GM12891 (cell line): ENCODE measurements around the gene PCBP3.

Experiments used
- DNase-seq: peaks from one replicate; pipeline ENCODE4 v3.0.0; 2011; ENCODE audit warnings: low spot score; ENCODE audit not compliant: insufficient read length
- FAIRE-seq: peaks from 2 replicates; lab custom pipeline; 2011; peaks lifted over from hg19 to GRCh38; lab: Jason Lieb, UNC
- PAX5 ChIP-seq: IDR thresholded peaks from 2 replicates; pipeline ENCODE4 v1.6.1; 2011; ENCODE audit warnings: low read length, moderate library complexity, mild to moderate bottlenecking; ENCODE audit not compliant: insufficient read depth, severe bottlenecking
- POLR2A ChIP-seq: IDR thresholded peaks from 2 replicates; pipeline ENCODE4 v1.6.1; 2011; ENCODE audit warnings: low read depth, low read length, control low read depth
- POLR2AphosphoS5 ChIP-seq: IDR thresholded peaks from 2 replicates; pipeline ENCODE4 v1.6.1; 2011; ENCODE audit warnings: low read depth, low read length, control low read depth
- POU2F2 ChIP-seq: IDR thresholded peaks from 2 replicates; pipeline ENCODE4 v1.6.1; 2011; ENCODE audit warnings: low read depth, mild to moderate bottlenecking, control low read depth, low read length, moderate library complexity
- SPI1 ChIP-seq: IDR thresholded peaks from 2 replicates; pipeline ENCODE4 v1.6.1; 2011; ENCODE audit warnings: low read depth, low read length, control low read depth
- TAF1 ChIP-seq: IDR thresholded peaks from 2 replicates; pipeline ENCODE4 v1.6.1; 2011; ENCODE audit warnings: low read depth, low read length, control low read depth

The PCBP3 gene

GRCh38 chr21:45937721-45938452 is 294.4 kb downstream of the PCBP3 start:
- FAIRE-seq: no peak
- no peak for TF ChIP-seq PAX5
- no peak for DNase-seq

- DNase-seq: no peak
Measured at GRCh38 chr21:45938453-45938755, 294.9 kb downstream of the PCBP3 start.

GRCh38 chr21:45938811-45939520 is 295.4 kb downstream of the PCBP3 start:
- DNase-seq (no peak), FAIRE-seq (no peak)
- no peak for TF ChIP-seq TAF1
- no peak for TF ChIP-seq SPI1
- TF ChIP-seq POLR2AphosphoS5: no peak
- TF ChIP-seq PAX5: no peak
- no peak for TF ChIP-seq POU2F2
- no peak for TF ChIP-seq POLR2A

More at GRCh38 chr21:45938453-45938755, 294.9 kb downstream of the PCBP3 start:
- FAIRE-seq: no peak
- TF ChIP-seq POLR2AphosphoS5: no peak
- TF ChIP-seq POU2F2: no peak
- TF ChIP-seq SPI1: no peak
- TF ChIP-seq POLR2A: no peak
- TF ChIP-seq PAX5: no peak
- no peak for TF ChIP-seq TAF1

DNA sequence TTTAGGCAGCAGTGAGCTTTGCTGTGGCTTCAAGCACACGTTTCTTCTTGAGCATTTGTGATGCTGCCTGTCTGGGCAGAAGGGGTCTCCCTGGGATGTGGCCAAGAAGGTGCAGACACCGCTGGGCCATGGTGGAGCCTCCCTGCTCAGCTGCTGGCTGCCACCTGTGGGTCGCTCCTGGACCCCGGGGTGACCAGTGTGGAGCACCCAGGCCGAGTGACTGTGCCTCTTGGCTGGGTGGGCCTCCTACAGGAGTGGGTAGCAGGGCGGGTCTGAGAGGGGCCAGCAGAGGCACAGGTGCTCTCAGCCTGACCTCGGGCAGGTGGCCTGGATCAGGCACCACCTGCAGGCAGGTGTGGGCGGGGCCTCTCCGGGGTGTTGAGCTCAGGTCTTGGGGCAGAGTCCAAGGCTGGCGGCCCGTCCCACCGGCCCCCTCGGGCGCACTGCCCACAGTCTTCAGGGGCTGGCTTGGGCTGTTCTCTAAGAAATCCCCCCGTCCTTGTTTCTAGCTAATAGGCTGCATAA is 296.1 kb downstream of the PCBP3 start:
- TF ChIP-seq POLR2A (no peak), TAF1 (no peak), POU2F2 (no peak), POLR2AphosphoS5 (no peak), PAX5 (no peak), SPI1 (no peak)
- FAIRE-seq: no peak
- DNase-seq: no peak

DNA sequence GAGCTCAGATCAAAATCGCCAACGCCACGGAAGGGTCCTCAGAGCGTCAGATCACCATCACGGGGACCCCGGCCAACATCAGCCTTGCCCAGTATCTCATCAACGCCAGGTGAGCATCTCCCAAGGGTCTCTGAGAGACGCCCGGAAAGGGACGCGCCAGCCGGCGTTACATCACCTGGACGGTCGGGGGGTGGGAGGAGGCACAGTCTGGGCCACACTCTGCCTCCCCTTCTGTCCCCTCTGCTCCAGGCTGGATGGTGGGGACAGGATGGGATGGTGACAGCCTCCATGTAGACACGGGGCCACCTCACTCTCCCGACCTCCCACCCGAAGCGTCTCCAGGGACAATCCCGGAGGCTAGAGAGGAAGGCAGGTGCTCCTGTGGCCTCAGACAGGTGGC is 296.6 kb downstream of the PCBP3 start:
- DNase-seq (no peak), FAIRE-seq (no peak)
- TF ChIP-seq PAX5: no peak
- TF ChIP-seq POLR2AphosphoS5: no peak
- TF ChIP-seq SPI1: no peak
- no peak for TF ChIP-seq TAF1
- TF ChIP-seq POU2F2: no peak
- no peak for TF ChIP-seq POLR2A

DNA sequence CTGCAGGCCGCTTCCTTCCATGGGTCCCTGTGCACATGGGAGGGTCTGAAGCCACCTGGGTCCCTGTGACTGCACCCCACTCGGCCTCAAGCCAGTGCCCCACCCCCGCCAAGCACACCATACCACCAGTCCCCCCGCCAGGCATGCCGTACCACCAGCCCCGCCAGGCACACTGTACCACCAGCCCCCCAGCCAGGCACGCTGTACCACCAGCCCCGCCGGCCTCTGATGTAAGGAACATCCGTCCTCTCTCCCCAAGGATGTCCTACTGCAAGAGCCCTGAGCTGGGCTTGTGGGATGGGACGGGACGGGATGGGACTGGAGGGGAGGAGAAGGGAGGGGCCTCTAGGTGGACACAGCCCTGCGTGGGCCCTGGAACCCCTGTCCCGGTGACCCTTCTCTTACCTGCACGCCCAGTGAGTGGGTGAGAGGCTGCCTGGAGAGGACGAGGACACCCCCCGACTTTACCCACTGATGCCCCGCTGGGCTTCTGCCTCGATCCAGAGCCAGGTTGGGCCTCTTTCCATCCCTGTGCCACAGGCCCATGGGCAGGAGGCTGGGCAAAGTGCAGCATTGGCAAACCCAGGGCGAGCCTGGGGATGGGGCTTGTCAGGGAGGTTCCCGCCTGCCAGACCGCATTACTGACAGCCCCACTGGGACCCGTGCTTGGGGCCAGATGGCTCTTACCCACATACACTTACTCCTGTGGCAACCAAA is 297.3 kb downstream of the PCBP3 start:
- no peak for DNase-seq
- FAIRE-seq: no peak
- no peak for TF ChIP-seq POLR2A

DNA sequence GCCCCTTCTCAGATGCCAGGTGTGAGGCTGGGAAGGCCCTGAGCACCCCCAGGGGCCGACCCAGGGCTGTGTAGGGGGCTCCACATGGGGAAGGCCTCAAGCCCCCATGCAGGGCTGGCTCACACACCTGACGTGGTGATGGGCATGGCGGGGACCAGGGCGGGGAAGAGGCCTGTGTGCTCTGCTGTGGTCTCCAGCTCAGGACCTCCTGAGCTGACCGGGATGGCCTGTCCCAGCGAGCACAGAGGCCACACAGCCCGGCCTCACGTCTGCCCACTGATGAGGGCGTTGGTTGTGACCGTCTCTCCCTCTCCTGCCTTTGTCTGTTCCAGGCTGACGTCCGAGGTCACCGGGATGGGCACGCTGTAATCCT is 297.8 kb downstream of the PCBP3 start:
- no peak for TF ChIP-seq POU2F2
- TF ChIP-seq POLR2A: no peak
- TF ChIP-seq PAX5: no peak
- TF ChIP-seq SPI1: no peak
- TF ChIP-seq TAF1: no peak
- TF ChIP-seq POLR2AphosphoS5: no peak
- DNase-seq (no peak), FAIRE-seq (no peak)

DNA sequence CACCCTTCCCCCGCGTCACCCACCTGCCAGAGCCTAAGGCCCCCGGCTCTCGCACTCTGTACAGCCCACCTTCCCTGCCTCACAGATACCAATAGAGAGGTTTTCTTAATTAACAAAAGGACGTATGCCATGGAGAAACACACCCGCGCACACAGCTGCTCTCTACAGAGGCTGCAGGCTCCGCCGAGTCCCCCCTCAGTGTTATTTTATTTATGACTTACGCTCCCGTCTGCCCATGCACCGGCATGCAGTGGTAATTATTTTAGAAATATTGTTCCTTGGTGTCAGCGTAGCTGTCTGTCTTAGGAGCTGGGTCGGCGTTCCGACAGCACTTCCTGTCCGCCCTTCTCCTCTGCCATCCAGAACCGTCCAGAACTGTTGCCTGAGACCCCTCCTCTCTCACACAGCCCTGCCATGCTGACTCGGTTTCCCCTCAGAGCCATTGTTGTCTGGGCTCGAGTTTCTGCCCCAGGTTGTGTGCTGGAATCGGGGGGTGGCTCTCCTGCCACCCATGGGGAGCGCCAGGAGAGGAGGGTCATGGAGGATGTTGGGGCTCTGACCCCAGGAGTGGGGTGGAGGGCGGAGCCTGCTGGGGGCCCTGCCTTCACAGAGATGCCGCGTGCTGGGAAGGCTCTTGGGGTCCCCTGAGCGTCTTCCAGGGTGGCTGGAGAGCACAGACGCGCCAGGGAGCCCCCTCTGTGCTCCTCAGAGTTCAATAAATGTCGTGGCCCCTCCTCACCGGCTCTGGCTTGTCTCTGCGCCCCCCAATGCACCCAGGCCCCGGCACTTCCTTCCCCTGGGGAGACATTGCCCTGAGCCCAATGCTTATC is 298.4 kb downstream of the PCBP3 start:
- FAIRE-seq: no peak
- no peak for DNase-seq
- TF ChIP-seq POLR2AphosphoS5 (no peak), TAF1 (no peak), POLR2A (no peak)
